Activated naive CD8-positive, alpha-beta T cell treated with anti-CD3 and anti-CD28 coated beads for 36 hours (primary cell): ENCODE data around the gene NEDD8. TPM values are rescaled to one million over a fixed set of nuclear protein-coding genes. Genes with fewer than 3 reads are reported as not detected.
A peak's percentile ranks its signal among the peaks of the same experiment; 100 is the strongest.

Experiments
- DNase-seq: peaks from one replicate; pipeline ENCODE4 v3.0.0; 2021
- H3K27ac Mint-ChIP-seq: one replicate; pipeline ENCODE4 v1.8.0; 2022; ENCODE audit warnings: mild to moderate bottlenecking, moderate library complexity, mixed read lengths
- H3K27me3 Mint-ChIP-seq: one replicate; pipeline ENCODE4 v1.8.0; 2022; ENCODE audit warnings: mild to moderate bottlenecking, mixed read lengths
- H3K36me3 Mint-ChIP-seq: one replicate; pipeline ENCODE4 v1.8.0; 2021; ENCODE audit warnings: mild to moderate bottlenecking, mixed read lengths
- H3K4me1 Mint-ChIP-seq: one replicate; pipeline ENCODE4 v1.8.0; 2021; ENCODE audit warnings: mixed read lengths
- H3K4me3 Mint-ChIP-seq: one replicate; pipeline ENCODE4 v1.8.0; 2022; ENCODE audit warnings: mild to moderate bottlenecking, moderate library complexity, mixed read lengths
- H3K9me3 Mint-ChIP-seq: one replicate; pipeline ENCODE4 v1.8.0; 2022; ENCODE audit warnings: mixed read lengths
- total RNA-seq, 2 experiments: library from RNA; stranded (reverse); gene quantifications; one replicate each; pipeline ENCODE4 v1.2.3, GENCODE V29; 2021

Gene NEDD8
- 100 to 1,000 TPM; 194 to 201 TPM for total RNA-seq

GRCh38 chr14:24232121-24232644 is at the start of gene NEDD8:
TSS of gene NEDD8 (minus strand) at chr14:24232367. CDS start at chr14:24232267, 100 bp downstream.
- peak within 1 kb of the TSS; percentile 93 for H3K27ac Mint-ChIP-seq
- no peaks in the 10 kb centered on the region for H3K9me3 Mint-ChIP-seq
- peaks cover 35% of the 10 kb centered on the region for H3K4me1 Mint-ChIP-seq
- no peaks in the 10 kb centered on the region for H3K27me3 Mint-ChIP-seq
- peak within 1 kb of the TSS; percentile 95 for H3K4me3 Mint-ChIP-seq
- H3K36me3 Mint-ChIP-seq = peaks cover 21% of the 10 kb centered on the region
- DNase-seq = peak; percentile 90

GRCh38 chr14:24281636-24282035 is 49.5 kb upstream of the NEDD8 start:
- no peaks in the 10 kb centered on the region for H3K27me3 Mint-ChIP-seq
- peaks cover 7% of the 10 kb centered on the region for H3K9me3 Mint-ChIP-seq
- DNase-seq = no peak
- H3K36me3 Mint-ChIP-seq = peaks cover 12% of the 10 kb centered on the region
- no peak overlapping the region for H3K4me3 Mint-ChIP-seq
- H3K4me1 Mint-ChIP-seq = peaks cover 40% of the 10 kb centered on the region
- no peak overlapping the region for H3K27ac Mint-ChIP-seq

DNA sequence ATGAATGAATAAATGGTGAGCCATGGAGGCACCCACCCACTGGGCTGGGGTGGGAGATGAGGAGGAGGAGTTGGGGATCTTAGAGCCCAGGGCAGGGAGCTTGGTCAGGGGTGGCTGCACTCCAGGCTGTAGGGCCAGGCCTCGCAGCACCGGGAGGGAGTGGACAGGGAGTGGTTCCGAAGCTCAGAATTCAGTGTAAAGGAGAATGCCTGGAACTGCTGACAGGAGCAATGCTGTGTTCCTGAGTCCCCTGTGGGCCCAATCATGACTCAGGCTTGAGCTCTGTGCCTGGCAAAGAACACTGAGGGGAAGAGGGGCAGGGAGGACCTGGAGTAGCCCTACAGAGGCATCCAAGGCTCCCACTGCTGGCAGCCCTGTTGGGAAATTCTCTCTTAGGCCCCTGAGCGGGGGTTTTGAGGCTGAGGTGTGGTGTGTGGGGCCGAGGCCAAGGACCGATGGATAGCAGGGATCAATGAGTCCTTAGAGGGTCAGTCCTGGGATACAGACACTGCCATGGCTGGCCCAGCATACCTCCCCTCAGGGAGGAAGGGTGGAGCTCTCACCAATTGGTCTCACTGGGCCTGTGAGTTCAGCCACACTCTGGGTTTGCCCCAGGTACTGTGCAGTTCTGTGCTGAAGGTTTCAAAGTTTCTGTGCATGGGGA is 48.8 kb upstream of the NEDD8 start:
- H3K9me3 Mint-ChIP-seq = peaks cover 7% of the 10 kb centered on the region
- H3K27me3 Mint-ChIP-seq = no peaks in the 10 kb centered on the region
- DNase-seq = no peak
- peaks cover 12% of the 10 kb centered on the region for H3K36me3 Mint-ChIP-seq
- peaks cover 40% of the 10 kb centered on the region for H3K4me1 Mint-ChIP-seq
- no peak overlapping the region for H3K27ac Mint-ChIP-seq
- H3K4me3 Mint-ChIP-seq = no peak overlapping the region

- Mint-ChIP-seq H3K4me1 (peaks cover 39% of the 10 kb centered on the region), H3K36me3 (peaks cover 12% of the 10 kb centered on the region), H3K9me3 (peaks cover 7% of the 10 kb centered on the region), H3K27ac (peak overlapping the region; percentile 66), H3K27me3 (no peaks in the 10 kb centered on the region), H3K4me3 (no peak overlapping the region)
- peak; percentile 57 for DNase-seq
These were observed 47.4 kb upstream of the NEDD8 start for GRCh38 chr14:24279301-24280186.

DNA sequence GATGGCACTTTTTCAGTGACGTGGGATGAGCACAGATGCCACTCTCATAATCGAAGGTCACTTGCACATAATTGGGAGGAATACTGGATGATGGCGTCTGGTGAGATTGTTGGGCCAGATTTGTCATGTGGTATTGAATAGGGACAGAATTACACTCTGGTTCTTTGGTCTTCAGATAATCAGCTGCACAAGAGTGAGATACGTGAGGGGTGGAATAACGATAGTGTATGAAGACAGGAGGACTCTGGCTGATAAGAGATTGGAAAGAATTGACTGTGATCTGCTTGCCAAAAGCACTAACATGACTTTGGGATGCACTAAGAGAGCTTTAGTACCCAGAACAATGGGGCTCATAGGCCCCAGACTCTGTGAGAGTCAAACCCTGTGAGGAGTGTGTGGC is 46.3 kb upstream of the NEDD8 start:
- Mint-ChIP-seq H3K4me3 (no peak overlapping the region), H3K36me3 (peaks cover 15% of the 10 kb centered on the region), H3K27me3 (no peaks in the 10 kb centered on the region), H3K4me1 (peaks cover 50% of the 10 kb centered on the region), H3K27ac (peak overlapping the region; percentile 66), H3K9me3 (peaks cover 7% of the 10 kb centered on the region)
- DNase-seq = no peak

GRCh38 chr14:24277606-24278321 is 45.6 kb upstream of the NEDD8 start:
- H3K27ac Mint-ChIP-seq = peak overlapping the region; percentile 66
- no peaks in the 10 kb centered on the region for H3K27me3 Mint-ChIP-seq
- no peak overlapping the region for H3K4me3 Mint-ChIP-seq
- H3K9me3 Mint-ChIP-seq = peaks cover 7% of the 10 kb centered on the region
- peaks cover 57% of the 10 kb centered on the region for H3K4me1 Mint-ChIP-seq
- no peak for DNase-seq
- peaks cover 15% of the 10 kb centered on the region for H3K36me3 Mint-ChIP-seq

DNA sequence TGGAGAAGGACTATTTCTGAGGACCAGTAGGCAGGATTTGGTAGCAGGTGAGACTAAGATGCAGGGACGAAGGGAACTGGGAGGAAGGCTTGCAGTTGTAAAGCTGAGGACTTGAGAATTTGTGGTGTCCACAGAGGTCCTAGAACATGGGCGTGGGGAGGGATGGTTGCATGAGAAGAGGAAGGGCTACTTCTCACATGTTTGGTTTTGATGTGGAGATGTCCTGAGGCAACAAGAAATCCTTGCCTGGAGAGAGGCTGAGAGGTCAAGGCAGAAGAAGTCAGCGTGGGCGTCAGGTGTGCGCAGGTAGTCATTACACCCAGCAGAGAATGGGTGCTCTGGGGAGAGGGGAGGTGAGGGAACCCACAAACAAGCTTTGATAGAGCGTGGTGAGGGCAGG is 44.9 kb upstream of the NEDD8 start:
- Mint-ChIP-seq H3K27ac (no peak overlapping the region), H3K36me3 (peaks cover 20% of the 10 kb centered on the region), H3K27me3 (no peaks in the 10 kb centered on the region), H3K9me3 (peaks cover 7% of the 10 kb centered on the region), H3K4me1 (peaks cover 64% of the 10 kb centered on the region), H3K4me3 (no peak overlapping the region)
- DNase-seq = no peak

DNA sequence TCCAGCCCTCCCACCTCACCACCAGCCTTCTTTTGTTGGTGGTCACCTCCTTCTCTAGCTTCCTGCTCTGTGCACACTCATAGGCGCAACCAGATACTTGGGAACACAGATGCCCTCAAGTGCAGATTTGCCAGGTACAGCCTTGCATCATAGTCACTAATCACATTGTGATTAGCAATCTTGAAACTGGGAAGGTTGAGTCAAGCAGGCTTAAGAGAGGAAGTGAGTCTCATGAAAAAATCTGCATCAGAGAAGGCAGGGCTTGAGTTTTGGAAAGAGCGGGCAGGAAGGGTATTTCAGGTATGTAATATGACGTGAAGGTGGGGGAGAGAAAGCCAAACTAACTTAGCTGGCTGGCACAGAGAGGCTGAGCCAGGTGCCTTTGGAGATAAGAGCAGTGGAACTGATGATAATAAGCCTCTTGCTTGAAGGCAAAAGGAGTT is 42.0 kb upstream of the NEDD8 start:
- peaks cover 20% of the 10 kb centered on the region for H3K36me3 Mint-ChIP-seq
- peak overlapping the region; percentile 29 for H3K4me3 Mint-ChIP-seq
- peak overlapping the region; percentile 97 for H3K27ac Mint-ChIP-seq
- H3K27me3 Mint-ChIP-seq = no peaks in the 10 kb centered on the region
- peak; percentile 55 for DNase-seq
- H3K4me1 Mint-ChIP-seq = peaks cover 62% of the 10 kb centered on the region
- H3K9me3 Mint-ChIP-seq = peaks cover 7% of the 10 kb centered on the region

DNA sequence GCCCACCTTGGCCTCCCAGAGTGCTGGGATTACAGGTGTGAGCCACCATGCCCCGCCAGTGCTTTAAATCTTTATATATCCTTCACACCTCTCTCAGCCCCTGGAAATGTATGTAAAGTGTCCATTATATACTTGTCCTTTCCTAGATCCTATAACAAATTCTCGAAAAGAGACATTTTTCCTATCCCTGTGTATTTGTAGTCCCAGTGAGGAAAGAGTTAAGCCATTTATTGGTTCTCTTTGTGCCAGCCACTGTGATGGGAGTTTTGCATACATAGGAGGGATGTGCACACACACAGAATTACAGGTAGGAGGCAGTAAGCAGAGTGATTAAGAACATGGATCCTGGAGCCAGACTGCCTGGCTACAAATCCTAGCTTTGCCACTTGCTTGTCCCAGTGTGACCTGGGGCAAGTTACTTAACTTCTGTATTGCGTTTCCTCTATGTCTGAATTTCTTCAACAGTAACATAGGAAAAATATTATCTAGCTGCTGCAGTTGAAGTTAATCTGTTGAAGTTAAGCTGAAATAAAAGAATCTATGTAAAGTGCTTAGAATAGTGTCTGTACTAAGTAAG is 41.3 kb upstream of the NEDD8 start:
- peaks cover 16% of the 10 kb centered on the region for H3K36me3 Mint-ChIP-seq
- H3K4me3 Mint-ChIP-seq = peak overlapping the region; percentile 29
- H3K4me1 Mint-ChIP-seq = peaks cover 56% of the 10 kb centered on the region
- no peaks in the 10 kb centered on the region for H3K27me3 Mint-ChIP-seq
- H3K27ac Mint-ChIP-seq = peak overlapping the region; percentile 97
- peaks cover 4% of the 10 kb centered on the region for H3K9me3 Mint-ChIP-seq
- DNase-seq = no peak

- no peak for DNase-seq
- H3K4me3 Mint-ChIP-seq = peak overlapping the region; percentile 87
- peak overlapping the region; percentile 97 for H3K27ac Mint-ChIP-seq
- H3K36me3 Mint-ChIP-seq = peaks cover 12% of the 10 kb centered on the region
- H3K4me1 Mint-ChIP-seq = peaks cover 47% of the 10 kb centered on the region
- no peaks in the 10 kb centered on the region for H3K9me3 Mint-ChIP-seq
- no peaks in the 10 kb centered on the region for H3K27me3 Mint-ChIP-seq
These were observed 40.3 kb upstream of the NEDD8 start for GRCh38 chr14:24272467-24272866.

DNA sequence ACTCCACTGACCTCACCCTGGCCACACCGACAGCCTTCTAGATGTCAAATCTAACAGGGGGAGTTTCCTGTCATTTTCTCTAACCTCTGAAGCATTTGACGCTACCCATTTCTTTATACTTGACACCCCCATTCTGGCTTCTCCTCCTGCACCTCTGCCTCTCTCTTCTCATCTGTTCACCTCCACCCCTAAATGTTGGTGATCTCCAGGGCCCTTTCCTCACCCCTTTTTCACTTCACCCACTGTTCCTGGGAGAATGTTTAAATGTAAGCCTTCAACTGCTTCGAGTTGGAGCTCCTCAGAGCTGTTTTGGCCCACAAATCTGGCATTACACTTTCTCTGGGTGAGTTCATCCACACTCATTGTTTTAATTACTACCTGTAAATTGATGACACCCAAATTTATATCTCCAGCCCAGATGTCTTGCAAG is 39.7 kb upstream of the NEDD8 start:
- Mint-ChIP-seq H3K4me3 (peak overlapping the region; percentile 87), H3K4me1 (peaks cover 42% of the 10 kb centered on the region), H3K36me3 (peaks cover 8% of the 10 kb centered on the region), H3K27ac (peak overlapping the region; percentile 97), H3K9me3 (no peaks in the 10 kb centered on the region), H3K27me3 (no peaks in the 10 kb centered on the region)
- no peak for DNase-seq

- peak within 1 kb of the TSS; percentile 97 for H3K27ac Mint-ChIP-seq
- peak; percentile 94 for DNase-seq
- peaks cover 8% of the 10 kb centered on the region for H3K36me3 Mint-ChIP-seq
- H3K4me3 Mint-ChIP-seq = peak within 1 kb of the TSS; percentile 87
- no peaks in the 10 kb centered on the region for H3K27me3 Mint-ChIP-seq
- H3K4me1 Mint-ChIP-seq = peaks cover 40% of the 10 kb centered on the region
- H3K9me3 Mint-ChIP-seq = no peaks in the 10 kb centered on the region
These were observed 39.1 kb upstream of the NEDD8 start, which contains the start of gene RABGGTA for GRCh38 chr14:24271134-24271833. TSS of gene RABGGTA (minus strand) at chr14:24271597. CDS start at chr14:24271115, 482 bp downstream.

DNA sequence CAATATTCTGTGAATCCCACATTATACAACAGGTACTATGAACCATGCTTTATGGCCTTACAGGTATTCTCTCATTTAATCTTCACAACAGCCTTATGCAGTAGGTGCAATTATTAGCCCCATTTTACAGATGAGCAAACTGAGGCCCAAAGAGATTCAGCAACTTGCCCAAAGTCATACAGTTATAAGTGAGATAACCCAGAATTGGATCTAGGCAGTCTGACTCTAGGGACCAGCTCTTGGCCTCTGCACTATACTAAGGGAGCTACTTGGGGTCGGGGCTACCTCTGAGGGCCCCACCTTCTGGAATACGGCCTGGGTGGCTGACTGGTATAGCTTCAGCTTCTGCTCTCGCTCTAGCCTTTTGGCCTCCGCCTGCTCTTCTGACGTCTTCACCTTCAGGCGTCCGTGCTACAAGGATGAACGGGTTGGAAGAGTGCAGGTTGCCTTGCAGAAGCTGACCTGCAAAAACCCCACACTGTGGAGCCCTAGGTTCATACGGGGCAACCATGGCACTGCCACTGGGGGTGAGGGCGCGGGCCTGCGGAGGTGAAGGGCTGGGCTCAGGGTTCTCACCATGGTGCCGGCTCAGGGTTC is 38.5 kb upstream of the NEDD8 start:
- no peaks in the 10 kb centered on the region for H3K27me3 Mint-ChIP-seq
- H3K9me3 Mint-ChIP-seq = no peaks in the 10 kb centered on the region
- peaks cover 40% of the 10 kb centered on the region for H3K4me1 Mint-ChIP-seq
- no peak for DNase-seq
- H3K36me3 Mint-ChIP-seq = peaks cover 8% of the 10 kb centered on the region
- peak overlapping the region; percentile 87 for H3K4me3 Mint-ChIP-seq
- H3K27ac Mint-ChIP-seq = peak overlapping the region; percentile 97
